ENCODE results near the gene DENND1B. TPM values are rescaled to one million over a fixed set of nuclear protein-coding genes. Genes with fewer than 3 reads are reported as not detected.

Gene DENND1B
- total RNA-seq, 1 experiment from 2014 or later, result 28.2 TPM

DNA sequence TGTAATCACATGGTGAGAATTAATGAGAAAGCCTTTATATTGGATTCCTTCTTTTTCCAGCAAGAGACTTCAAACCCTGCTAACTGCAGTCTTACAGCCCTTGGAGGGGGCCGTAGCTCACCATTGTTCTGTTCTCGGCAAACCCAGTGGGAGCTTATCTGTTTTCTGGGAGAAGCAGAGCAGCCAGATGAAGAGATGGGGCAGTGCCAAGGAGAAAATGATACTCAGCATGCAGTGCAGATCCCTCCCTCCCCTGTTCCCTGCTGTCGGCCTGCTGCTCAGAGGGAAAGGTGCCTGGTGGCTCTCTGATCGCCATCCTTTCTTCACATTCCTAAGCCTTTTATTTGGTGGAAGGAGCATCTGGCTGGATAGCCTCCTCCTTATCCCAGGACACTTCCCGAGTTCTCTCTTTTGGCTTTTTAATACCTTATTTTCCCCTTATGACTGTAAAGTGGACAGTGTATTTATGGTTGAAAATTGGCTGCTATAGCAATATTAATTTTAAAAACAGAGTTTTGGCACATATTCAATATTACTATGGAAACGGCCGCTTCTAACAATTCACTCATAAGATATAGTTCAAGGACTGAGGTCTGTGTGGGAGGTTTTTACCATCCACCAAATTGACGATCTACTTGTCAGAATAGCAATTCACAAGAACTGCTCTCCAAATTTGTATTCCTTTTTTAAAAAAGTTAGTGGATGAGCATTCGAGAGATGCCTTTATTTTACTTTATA is 303.9 kb downstream of the DENND1B start:
- Mint-ChIP-seq H3K36me3 (ENCODE audit: insufficient read depth, unreplicated experiment) (no peaks in the 10 kb centered on the region), H3K27ac (ENCODE audit: unreplicated experiment) (no peak overlapping the region), H3K9me3 (ENCODE audit: low read depth, unreplicated experiment) (no peaks in the 10 kb centered on the region), H3K4me3 (ENCODE audit: low read depth, unreplicated experiment) (no peak overlapping the region), H3K4me1 (ENCODE audit: low read depth, unreplicated experiment) (peaks cover 12% of the 10 kb centered on the region), H3K27me3 (ENCODE audit: unreplicated experiment) (no peaks in the 10 kb centered on the region)
- no peak for TF ChIP-seq CTCF (IDR thresholded peaks at IDR 0.05; ENCODE audit: unreplicated experiment)
- intact Hi-C loops (cut with micrococcal nuclease; ENCODE audit: unreplicated experiment), result no loop called here
- CTCF ChIA-PET, result no interaction called here
- no peak for DNase-seq
- no TSS peak for BruUV-seq (replicated peaks)

GRCh38 chr1:197470330-197470729 is 304.9 kb downstream of the DENND1B start:
- Mint-ChIP-seq H3K9me3 (ENCODE audit: low read depth, unreplicated experiment) (no peaks in the 10 kb centered on the region), H3K27me3 (ENCODE audit: unreplicated experiment) (no peaks in the 10 kb centered on the region), H3K27ac (ENCODE audit: unreplicated experiment) (no peak overlapping the region), H3K36me3 (ENCODE audit: insufficient read depth, unreplicated experiment) (no peaks in the 10 kb centered on the region), H3K4me3 (ENCODE audit: low read depth, unreplicated experiment) (no peak overlapping the region), H3K4me1 (ENCODE audit: low read depth, unreplicated experiment) (peaks cover 6% of the 10 kb centered on the region)
- BruUV-seq (replicated peaks), result no TSS peak
- DNase-seq, result no peak
- intact Hi-C loops (cut with micrococcal nuclease; ENCODE audit: unreplicated experiment), result no loop called here
- CTCF ChIA-PET, result interaction anchor here (0.6 kb wide), 1 partner anchor 28 kb away, joined by 3 read pairs; no protein-coding TSS in a partner anchor
- TF ChIP-seq CTCF (IDR thresholded peaks at IDR 0.05; ENCODE audit: unreplicated experiment), result no peak

GRCh38 chr1:197469620-197470210 is 305.6 kb downstream of the DENND1B start:
- H3K4me1 Mint-ChIP-seq (ENCODE audit: low read depth, unreplicated experiment), result no peaks in the 10 kb centered on the region
- CTCF ChIA-PET, result no interaction called here
- no TSS peak for BruUV-seq (replicated peaks)
- TF ChIP-seq CTCF (IDR thresholded peaks at IDR 0.05; ENCODE audit: unreplicated experiment), result no peak
- intact Hi-C loops (cut with micrococcal nuclease; ENCODE audit: unreplicated experiment), result no loop called here
- H3K36me3 Mint-ChIP-seq (ENCODE audit: insufficient read depth, unreplicated experiment), result no peaks in the 10 kb centered on the region
- no peak overlapping the region for H3K27ac Mint-ChIP-seq (ENCODE audit: unreplicated experiment)
- DNase-seq, result no peak
- H3K27me3 Mint-ChIP-seq (ENCODE audit: unreplicated experiment), result no peaks in the 10 kb centered on the region
- no peak overlapping the region for H3K4me3 Mint-ChIP-seq (ENCODE audit: low read depth, unreplicated experiment)
- no peaks in the 10 kb centered on the region for H3K9me3 Mint-ChIP-seq (ENCODE audit: low read depth, unreplicated experiment)

DNA sequence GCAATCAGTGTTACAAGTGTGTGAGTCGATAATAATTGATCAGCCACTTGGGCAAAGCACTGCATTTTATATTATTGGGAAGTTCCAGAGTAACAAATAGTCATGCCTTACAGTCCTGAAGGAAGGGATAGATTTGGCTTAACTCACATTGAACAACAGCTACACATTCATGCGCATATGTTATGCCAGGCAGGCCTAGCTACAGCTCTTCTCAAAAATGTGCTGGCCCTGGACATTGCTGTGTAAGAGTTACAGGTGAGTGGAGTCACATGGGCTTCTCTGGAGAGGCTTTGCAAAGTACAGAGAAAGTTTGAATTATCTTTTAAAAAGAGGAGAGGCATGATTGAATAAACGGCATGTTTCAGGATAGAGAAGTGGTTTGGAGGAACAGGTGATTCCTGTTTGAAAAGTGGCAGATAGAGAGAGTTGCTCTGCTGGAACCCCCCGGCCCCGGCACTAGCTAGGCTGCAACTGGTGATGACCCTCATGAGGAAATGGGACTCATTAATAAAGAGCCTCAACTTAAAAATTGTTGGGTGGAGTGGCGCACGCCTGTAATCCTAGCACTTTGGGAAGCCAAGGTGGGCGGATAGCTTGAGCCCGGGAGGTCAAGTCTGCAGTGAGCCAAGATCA is 306.6 kb downstream of the DENND1B start:
- Mint-ChIP-seq H3K27ac (ENCODE audit: unreplicated experiment) (no peak overlapping the region), H3K36me3 (ENCODE audit: insufficient read depth, unreplicated experiment) (no peaks in the 10 kb centered on the region), H3K9me3 (ENCODE audit: low read depth, unreplicated experiment) (no peaks in the 10 kb centered on the region), H3K27me3 (ENCODE audit: unreplicated experiment) (no peaks in the 10 kb centered on the region), H3K4me3 (ENCODE audit: low read depth, unreplicated experiment) (no peak overlapping the region), H3K4me1 (ENCODE audit: low read depth, unreplicated experiment) (no peaks in the 10 kb centered on the region)
- BruUV-seq (replicated peaks), result no TSS peak
- CTCF ChIA-PET, result no interaction called here
- no peak for DNase-seq
- TF ChIP-seq CTCF (IDR thresholded peaks at IDR 0.05; ENCODE audit: unreplicated experiment), result no peak
- intact Hi-C loops (cut with micrococcal nuclease; ENCODE audit: unreplicated experiment), result no loop called here

Data from Calu3 (cell line).